Activated CD8-positive, alpha-beta T cell treated with anti-CD3 and anti-CD28 coated beads for 36 hours (primary cell): Measurements from ENCODE around the gene KRTAP1-1. TPM values are rescaled to one million over a fixed set of nuclear protein-coding genes. Genes with fewer than 3 reads are reported as not detected.

Experiments
- ATAC-seq: fragments of 200-7000 bp; cut with Tn5 transposase; one replicate; pipeline ENCODE4 v1.10.0; 2021; ENCODE audit warnings: mild to moderate bottlenecking, moderate library complexity
- CTCF ChIA-PET: fragments of 350-600 bp; sonication (Branson Sonifier 250); formaldehyde crosslinking; loops from one replicate; lab custom pipeline; 2021; ENCODE audit warnings: antibody characterized with exemption; lab: Charles Lee
- POLR2A ChIA-PET: fragments of 350-600 bp; sonication (Branson Sonifier 250); formaldehyde crosslinking; loops from one replicate; lab custom pipeline; 2021; ENCODE audit warnings: antibody characterized with exemption; lab: Charles Lee
- DNase-seq: peaks from one replicate; pipeline ENCODE4 v3.0.0-alpha.2; 2020
- H3K27ac Mint-ChIP-seq: one replicate; pipeline ENCODE4 v1.8.0; 2021; ENCODE audit warnings: mild to moderate bottlenecking, mixed read lengths
- H3K27me3 Mint-ChIP-seq: one replicate; pipeline ENCODE4 v1.8.0; 2021; ENCODE audit warnings: mixed read lengths
- H3K36me3 Mint-ChIP-seq: one replicate; pipeline ENCODE4 v1.8.0; 2021; ENCODE audit warnings: low read depth, mixed read lengths
- H3K4me1 Mint-ChIP-seq: one replicate; pipeline ENCODE4 v1.8.0; 2021; ENCODE audit warnings: low read depth, mixed read lengths
- H3K4me3 Mint-ChIP-seq: one replicate; pipeline ENCODE4 v1.8.0; 2021; ENCODE audit warnings: mild to moderate bottlenecking, moderate library complexity, mixed read lengths
- H3K9me3 Mint-ChIP-seq: one replicate; pipeline ENCODE4 v1.8.0; 2021; ENCODE audit warnings: mixed read lengths
- CTCF ChIP-seq: fragments of 200-600 bp; IDR thresholded peaks from one replicate; pipeline ENCODE4 v1.8.0; 2022; ENCODE audit warnings: antibody characterized with exemption, mild to moderate bottlenecking
- intact Hi-C: fragments of 100-400 bp; cut with micrococcal nuclease; formaldehyde crosslinking; loops from one replicate; pipeline ENCODE4 v1.10.0; 2022
- total RNA-seq, 2 experiments: library from RNA; stranded (reverse); gene quantifications; one replicate each; pipeline ENCODE4 v1.2.3, GENCODE V29; 2021

Gene KRTAP1-1
- total RNA-seq, 2 experiments from 2014 or later: not detected

DNA sequence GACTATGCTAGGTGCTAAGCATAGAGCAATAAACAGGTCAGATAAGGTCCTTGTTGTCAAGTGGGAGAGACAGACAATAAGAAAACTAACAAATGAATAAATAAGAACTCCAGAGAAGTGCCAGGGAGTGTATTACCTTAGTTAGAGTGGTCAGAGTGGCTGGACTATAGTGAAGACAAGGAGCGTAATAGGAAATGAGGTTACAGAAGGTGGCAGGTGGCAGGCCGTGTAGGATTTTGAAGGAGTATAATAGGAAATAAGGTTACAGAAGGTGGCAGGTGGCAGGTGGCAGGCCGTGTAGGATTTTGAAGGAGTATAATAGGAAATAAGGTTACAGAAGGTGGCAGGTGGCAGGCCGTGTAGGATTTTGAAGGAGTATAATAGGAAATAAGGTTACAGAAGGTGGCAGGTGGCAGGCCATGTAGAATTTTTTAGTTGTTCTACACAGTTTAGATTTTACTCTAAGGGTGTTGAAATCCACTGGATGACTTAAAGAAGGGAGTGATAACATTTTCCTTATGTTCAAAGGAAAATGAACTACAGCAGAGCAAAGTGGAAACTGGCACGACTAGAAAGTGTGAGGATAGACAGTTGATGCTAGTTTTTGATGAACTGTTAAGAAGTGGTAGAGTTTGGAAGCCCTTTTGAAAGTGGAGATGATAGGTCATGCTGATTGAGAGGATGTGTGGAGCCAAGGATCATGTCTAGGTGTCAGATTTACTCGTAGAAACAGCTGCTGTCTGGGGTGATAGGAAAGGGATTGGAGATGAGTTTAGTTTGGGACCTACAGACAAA lies 28.7 kb downstream of the KRTAP1-1 start:
- Mint-ChIP-seq H3K4me3 (no peak overlapping the region), H3K27ac (no peak overlapping the region), H3K9me3 (no peaks in the 10 kb centered on the region), H3K27me3 (no peaks in the 10 kb centered on the region), H3K4me1 (no peaks in the 10 kb centered on the region), H3K36me3 (no peaks in the 10 kb centered on the region)
- ATAC-seq (no peak), DNase-seq (no peak)
- ChIA-PET POLR2A (no interaction called here), CTCF (no interaction called here)
- TF ChIP-seq CTCF: no peak
- intact Hi-C loops: no loop called here

DNA sequence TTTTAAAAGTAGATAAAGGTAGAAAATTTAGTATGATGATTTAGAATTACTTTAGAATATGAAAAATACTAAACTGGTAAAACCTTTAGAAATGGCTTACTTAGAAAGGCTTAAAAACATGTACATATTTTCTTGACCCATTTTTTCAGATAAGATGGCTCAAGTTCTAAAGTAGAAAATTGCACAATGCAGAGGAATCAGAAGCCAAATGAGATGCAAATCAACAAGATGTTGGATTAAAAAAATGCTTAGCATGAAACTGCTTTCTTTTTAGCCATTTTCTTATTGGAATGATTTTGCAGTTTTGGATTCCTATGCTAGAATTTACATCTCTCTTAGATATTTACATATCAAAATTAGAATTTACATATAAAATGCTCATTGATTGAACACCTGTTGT lies 30.8 kb downstream of the KRTAP1-1 start:
- no peaks in the 10 kb centered on the region for H3K4me1 Mint-ChIP-seq
- CTCF ChIA-PET: interaction anchor here (0.6 kb wide), 1 partner anchor 248 kb away, joined by 3 read pairs; no protein-coding TSS in a partner anchor
- intact Hi-C loops: no loop called here

DNA sequence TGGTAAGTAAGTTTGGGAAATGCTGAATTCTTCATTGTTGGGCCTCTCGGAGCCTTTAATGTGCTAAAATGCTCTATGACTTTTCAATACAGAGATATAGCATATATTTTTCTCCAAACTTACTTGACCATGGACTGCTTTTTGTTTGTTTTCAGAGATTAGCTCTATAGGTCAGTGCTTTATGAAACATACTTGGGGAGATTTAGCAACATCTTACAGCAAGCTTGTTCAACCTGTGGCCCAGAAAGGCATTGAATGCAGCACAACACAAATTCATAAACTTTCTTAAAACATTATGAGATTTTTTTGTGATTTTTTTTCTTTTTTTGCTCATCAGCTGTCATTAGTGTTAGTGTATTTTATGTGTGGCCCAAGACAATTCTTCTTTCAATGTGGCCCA lies 31.3 kb downstream of the KRTAP1-1 start:
- no peaks in the 10 kb centered on the region for H3K9me3 Mint-ChIP-seq
- TF ChIP-seq CTCF: no peak
- no peak overlapping the region for H3K4me3 Mint-ChIP-seq
- H3K27ac Mint-ChIP-seq: no peak overlapping the region
- ATAC-seq (no peak), DNase-seq (no peak)
- no peaks in the 10 kb centered on the region for H3K27me3 Mint-ChIP-seq
- H3K36me3 Mint-ChIP-seq: no peaks in the 10 kb centered on the region
- ChIA-PET POLR2A (interaction anchor here (0.7 kb wide), 1 partner anchor 191 kb away, joined by 3 read pairs; no protein-coding TSS in a partner anchor), CTCF (interaction anchor here (0.6 kb wide), 1 partner anchor 248 kb away, joined by 3 read pairs; no protein-coding TSS in a partner anchor)
- no peaks in the 10 kb centered on the region for H3K4me1 Mint-ChIP-seq
- intact Hi-C loops: no loop called here

More for the DNA sequence above, 30.8 kb downstream of the KRTAP1-1 start:
- POLR2A ChIA-PET: interaction anchor here (0.7 kb wide), 1 partner anchor 191 kb away, joined by 3 read pairs; no protein-coding TSS in a partner anchor
- no peaks in the 10 kb centered on the region for H3K27me3 Mint-ChIP-seq
- H3K9me3 Mint-ChIP-seq: no peaks in the 10 kb centered on the region
- DNase-seq (no peak), ATAC-seq (no peak)
- no peak overlapping the region for H3K4me3 Mint-ChIP-seq
- TF ChIP-seq CTCF: no peak
- no peaks in the 10 kb centered on the region for H3K36me3 Mint-ChIP-seq
- no peak overlapping the region for H3K27ac Mint-ChIP-seq

DNA sequence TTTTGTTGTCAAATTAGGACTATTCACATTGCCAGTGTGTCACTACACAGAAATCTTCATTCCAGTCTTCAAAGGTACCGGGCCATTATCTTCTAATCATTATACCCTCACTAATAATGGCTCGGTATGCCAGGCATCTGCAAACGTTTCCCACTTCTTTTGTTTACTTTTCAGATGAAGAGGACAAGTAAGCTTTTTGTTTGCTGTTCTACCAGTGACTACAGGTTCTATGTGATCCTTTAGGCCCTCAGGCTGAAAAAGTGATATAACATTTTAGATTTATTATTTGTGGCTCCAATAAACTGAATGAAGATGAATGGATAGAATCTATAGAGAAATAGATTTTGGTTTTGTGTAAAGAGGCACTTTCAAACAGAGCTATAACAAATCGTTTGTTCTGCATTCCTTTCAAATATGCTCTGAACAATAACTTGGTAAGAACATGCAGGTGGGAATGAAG lies 31.9 kb downstream of the KRTAP1-1 start:
- Mint-ChIP-seq H3K4me1 (no peaks in the 10 kb centered on the region), H3K36me3 (no peaks in the 10 kb centered on the region), H3K27me3 (no peaks in the 10 kb centered on the region), H3K4me3 (no peak overlapping the region), H3K9me3 (no peaks in the 10 kb centered on the region), H3K27ac (no peak overlapping the region)
- ATAC-seq (no peak), DNase-seq (no peak)
- TF ChIP-seq CTCF: no peak
- POLR2A ChIA-PET: no interaction called here
- intact Hi-C loops: no loop called here
- CTCF ChIA-PET: no interaction called here

DNA sequence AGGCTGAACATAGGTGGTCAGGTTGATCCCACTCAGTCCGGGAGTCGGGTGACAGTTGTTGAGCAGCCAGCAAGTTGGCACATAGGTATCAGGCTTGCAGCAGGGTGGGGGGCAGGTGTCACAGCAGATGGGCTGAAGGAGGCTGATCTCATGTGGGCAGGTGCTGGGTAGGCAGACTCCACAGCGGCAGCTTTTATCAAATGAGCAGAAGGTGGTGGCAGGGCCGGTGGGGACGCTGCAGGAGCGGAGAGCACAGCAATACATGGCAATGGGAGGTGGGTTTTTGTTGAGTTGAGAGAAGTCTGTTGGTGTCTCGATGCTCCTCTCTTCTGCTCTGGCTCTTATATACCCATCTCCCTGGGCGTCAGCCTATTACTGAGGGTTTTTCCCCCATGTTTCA lies 32.4 kb downstream of the KRTAP1-1 start, which contains the start of gene KRTAP3-1:
Gene KRTAP3-1, minus strand, starts transcription at position 318 of the 400 bp plus-strand sequence. Its CDS starts 54 bp downstream, at position 264.
- no peaks in the 10 kb centered on the region for H3K9me3 Mint-ChIP-seq
- POLR2A ChIA-PET: no interaction called here
- CTCF ChIA-PET: no interaction called here
- no peak for TF ChIP-seq CTCF
- intact Hi-C loops: no loop called here
- ATAC-seq (no peak), DNase-seq (no peak)
- H3K4me1 Mint-ChIP-seq: no peaks in the 10 kb centered on the region
- no peaks in the 10 kb centered on the region for H3K36me3 Mint-ChIP-seq
- H3K4me3 Mint-ChIP-seq: no peak within 1 kb of the TSS
- H3K27me3 Mint-ChIP-seq: no peaks in the 10 kb centered on the region
- H3K27ac Mint-ChIP-seq: no peak within 1 kb of the TSS
